OCI-LY3 (cell line): ENCODE data around the gene COL4A4.

Experiments used
- H2AFZ ChIP-seq: fragments of 200-600, 300-600 bp; shearing (Covaris generic); 2 replicates; pipeline ENCODE4 v1.6.0; 2014; ENCODE audit warnings: antibody characterized with exemption, low read depth, low read length
- H3K27ac ChIP-seq: fragments of 200-600, 300-600 bp; sonication (generic); 2 replicates; pipeline ENCODE4 v1.5.1; 2014; ENCODE audit warnings: mild to moderate bottlenecking, low read length, moderate library complexity, mixed read lengths
- H3K27me3 ChIP-seq: fragments of 200-600, 300-600 bp; sonication (generic); 2 replicates; pipeline ENCODE4 v1.6.1; 2014; ENCODE audit warnings: low read depth, low read length, mixed read lengths
- H3K36me3 ChIP-seq: fragments of 200-600, 300-600 bp; sonication (generic); replicated peaks from 2 replicates; pipeline ENCODE3; 2014; ENCODE audit warnings: low read depth, low read length, mixed read lengths
- H3K4me1 ChIP-seq: fragments of 300-600, 200-600 bp; sonication (generic); 2 replicates; pipeline ENCODE4 v1.6.1; 2014; ENCODE audit warnings: low read length, mixed read lengths
- H3K4me2 ChIP-seq: fragments of 200-600, 300-600 bp; sonication (generic); 2 replicates; pipeline ENCODE4 v1.6.1; 2014; ENCODE audit warnings: low read length, mixed read lengths
- H3K4me3 ChIP-seq: fragments of 300-600, 200-600 bp; sonication (generic); 2 replicates; pipeline ENCODE4 v1.5.1; 2014; ENCODE audit warnings: antibody characterized with exemption, mild to moderate bottlenecking, low read length, moderate library complexity
- H3K79me2 ChIP-seq: fragments of 300-600, 200-600 bp; shearing (Covaris generic); 2 replicates; pipeline ENCODE4 v1.6.1; 2014; ENCODE audit warnings: mild to moderate bottlenecking, low read length, mixed read lengths
- H3K9ac ChIP-seq: fragments of 300-600, 200-600 bp; shearing (Covaris generic); 2 replicates; pipeline ENCODE4 v1.6.0; 2014; ENCODE audit warnings: mild to moderate bottlenecking, low read length, moderate library complexity
- H3K9me3 ChIP-seq: fragments of 200-600, 300-600 bp; shearing (Covaris generic); 2 replicates; pipeline ENCODE4 v1.6.1; 2014; ENCODE audit warnings: low read length, mixed read lengths; ENCODE audit not compliant: insufficient read depth
- H4K20me1 ChIP-seq: fragments of 200-600, 300-600 bp; sonication (generic); 2 replicates; pipeline ENCODE4 v1.6.1; 2016; ENCODE audit warnings: low read length, mixed read lengths; ENCODE audit not compliant: insufficient read depth
- CTCF ChIP-seq: fragments of 200-600, 300-600 bp; sonication (generic); IDR thresholded peaks from 2 replicates; pipeline ENCODE4 v1.5.1; 2014; ENCODE audit warnings: antibody characterized with exemption, low read length, low read depth
- EZH2phosphoT487 ChIP-seq: fragments of 200-600 bp; shearing (Covaris generic); IDR thresholded peaks from 2 replicates; pipeline ENCODE4 v1.6.1; 2018; ENCODE audit warnings: antibody characterized with exemption, mixed run types, low read depth

The COL4A4 gene

GRCh38 chr2:227035711-227036367 lies 128.2 kb downstream of the COL4A4 start:
- Histone ChIP-seq H3K4me3 (no peak overlapping the region), H3K36me3 (no peaks in the 10 kb centered on the region), H3K27me3 (no peaks in the 10 kb centered on the region), H3K9ac (no peak overlapping the region), H3K27ac (no peak overlapping the region), H3K4me1 (no peaks in the 10 kb centered on the region), H3K4me2 (no peak overlapping the region), H3K79me2 (no peaks in the 10 kb centered on the region), H4K20me1 (no peaks in the 10 kb centered on the region), H2AFZ (no peak overlapping the region), H3K9me3 (no peaks in the 10 kb centered on the region)
- no peak for TF ChIP-seq CTCF
- no peak for TF ChIP-seq EZH2phosphoT487

- TF ChIP-seq EZH2phosphoT487 (no peak), CTCF (peak; percentile 60)
- H3K27me3 ChIP-seq, result no peaks in the 10 kb centered on the region
- H3K4me2 ChIP-seq, result no peak overlapping the region
- H2AFZ ChIP-seq, result no peak overlapping the region
- no peaks in the 10 kb centered on the region for H3K36me3 ChIP-seq
- H3K4me1 ChIP-seq, result no peaks in the 10 kb centered on the region
- H4K20me1 ChIP-seq, result no peaks in the 10 kb centered on the region
- H3K27ac ChIP-seq, result no peak overlapping the region
- no peaks in the 10 kb centered on the region for H3K79me2 ChIP-seq
- H3K9me3 ChIP-seq, result no peaks in the 10 kb centered on the region
- no peak overlapping the region for H3K9ac ChIP-seq
- no peak overlapping the region for H3K4me3 ChIP-seq
These were observed 130.4 kb downstream of the COL4A4 start for GRCh38 chr2:227033471-227034148.

GRCh38 chr2:227031379-227031778 lies 132.6 kb downstream of the COL4A4 start:
- no peak overlapping the region for H2AFZ ChIP-seq
- no peaks in the 10 kb centered on the region for H3K27me3 ChIP-seq
- H3K4me2 ChIP-seq, result no peak overlapping the region
- no peaks in the 10 kb centered on the region for H4K20me1 ChIP-seq
- H3K4me3 ChIP-seq, result no peak overlapping the region
- H3K9ac ChIP-seq, result no peak overlapping the region
- H3K36me3 ChIP-seq, result no peaks in the 10 kb centered on the region
- H3K4me1 ChIP-seq, result no peaks in the 10 kb centered on the region
- TF ChIP-seq CTCF (no peak), EZH2phosphoT487 (no peak)
- H3K27ac ChIP-seq, result no peak overlapping the region
- no peaks in the 10 kb centered on the region for H3K9me3 ChIP-seq
- no peaks in the 10 kb centered on the region for H3K79me2 ChIP-seq

- Histone ChIP-seq H3K9me3 (no peaks in the 10 kb centered on the region), H3K4me2 (no peak overlapping the region), H3K27ac (no peak overlapping the region), H3K9ac (no peak overlapping the region), H3K4me1 (peaks cover 2% of the 10 kb centered on the region), H3K36me3 (no peaks in the 10 kb centered on the region), H3K27me3 (no peaks in the 10 kb centered on the region), H3K79me2 (no peaks in the 10 kb centered on the region), H2AFZ (no peak overlapping the region), H4K20me1 (no peaks in the 10 kb centered on the region), H3K4me3 (no peak overlapping the region)
- TF ChIP-seq EZH2phosphoT487, result no peak
- no peak for TF ChIP-seq CTCF
These were observed 133.2 kb downstream of the COL4A4 start for GRCh38 chr2:227030789-227031188.
